SU-DHL-6 (cell line): ENCODE results near the gene PCF11.

ENCODE experiments used
- H2AFZ ChIP-seq: fragments of 200-600 bp; sonication (generic); 2 replicates; pipeline ENCODE4 v1.6.1; 2014; ENCODE audit warnings: low read depth, mild to moderate bottlenecking, moderate library complexity, mixed read lengths, antibody characterized with exemption, low read length; ENCODE audit not compliant: severe bottlenecking
- H3F3A ChIP-seq: fragments of 200-600 bp; shearing (Covaris generic); 2 replicates; pipeline ENCODE4 v1.6.0; 2016; ENCODE audit warnings: antibody characterized with exemption, mild to moderate bottlenecking; ENCODE audit not compliant: insufficient read depth
- H3K27ac ChIP-seq: fragments of 200-600 bp; sonication (generic); 2 replicates; pipeline ENCODE4 v1.5.1; 2016; ENCODE audit warnings: low read depth, mild to moderate bottlenecking, low read length, moderate library complexity, mixed read lengths
- H3K27me3 ChIP-seq: fragments of 200-600 bp; sonication (generic), shearing (Covaris generic); 2 replicates; pipeline ENCODE4 v1.6.0; 2014; ENCODE audit warnings: mild to moderate bottlenecking, low read length
- H3K36me3 ChIP-seq: fragments of 200-600 bp; sonication (generic); 2 replicates; pipeline ENCODE4 v1.6.1; 2014; ENCODE audit warnings: mild to moderate bottlenecking, low read length, mixed read lengths
- H3K4me2 ChIP-seq: fragments of 300-600, 200-600 bp; shearing (Covaris generic), sonication (generic); 2 replicates; pipeline ENCODE4 v1.6.0; 2014; ENCODE audit warnings: low read length, low read depth, mild to moderate bottlenecking; ENCODE audit not compliant: poor library complexity, severe bottlenecking
- H3K4me3 ChIP-seq: fragments of 200-600 bp; sonication (generic); 2 replicates; pipeline ENCODE4 v1.5.1; 2014; ENCODE audit warnings: antibody characterized with exemption, low read length, mild to moderate bottlenecking, mixed read lengths; ENCODE audit not compliant: insufficient read depth, poor library complexity, severe bottlenecking
- H3K79me2 ChIP-seq: fragments of 200-600 bp; sonication (generic); 2 replicates; pipeline ENCODE4 v1.6.1; 2014; ENCODE audit warnings: mild to moderate bottlenecking, low read length, moderate library complexity; ENCODE audit not compliant: insufficient read depth
- H3K9ac ChIP-seq: fragments of 200-600 bp; sonication (generic); 2 replicates; pipeline ENCODE4 v1.7.0; 2014; ENCODE audit warnings: mild to moderate bottlenecking, low read length
- H3K9me2 ChIP-seq: fragments of 200-600 bp; sonication (generic); replicated peaks from 2 replicates; pipeline ENCODE4 v1.6.1; 2014; ENCODE audit warnings: low read length; ENCODE audit not compliant: insufficient read depth
- H3K9me3 ChIP-seq: fragments of 200-600 bp; sonication (generic); 2 replicates; pipeline ENCODE4 v1.6.1; 2014; ENCODE audit warnings: low read length, mixed read lengths; ENCODE audit not compliant: insufficient read depth
- H4K20me1 ChIP-seq: fragments of 200-600 bp; sonication (generic); 2 replicates; pipeline ENCODE4 v1.6.1; 2014; ENCODE audit warnings: low read depth, mild to moderate bottlenecking, antibody characterized with exemption, low read length, moderate library complexity, mixed read lengths
- EZH2phosphoT487 ChIP-seq: fragments of 200-600 bp; sonication (generic), shearing (Covaris generic); conservative IDR thresholded peaks from 2 replicates; pipeline ENCODE4 v1.6.1; 2018; ENCODE audit warnings: mild to moderate bottlenecking, antibody characterized with exemption, low read length, moderate library complexity, mixed read lengths
- TF ChIP-seq, protein P1 (sequence below): fragments of 200-600 bp; sonication (generic); IDR thresholded peaks from one replicate; pipeline ENCODE4 v1.5.1; 2017; ENCODE audit warnings: antibody characterized with exemption, mild to moderate bottlenecking, low read length, moderate library complexity; ENCODE audit not compliant: insufficient read depth, poor library complexity, severe bottlenecking

PCF11 gene

GRCh38 chr11:83147895-83148294 lies 9.0 kb upstream of the PCF11 start:
- H2AFZ ChIP-seq = no peak overlapping the region

DNA sequence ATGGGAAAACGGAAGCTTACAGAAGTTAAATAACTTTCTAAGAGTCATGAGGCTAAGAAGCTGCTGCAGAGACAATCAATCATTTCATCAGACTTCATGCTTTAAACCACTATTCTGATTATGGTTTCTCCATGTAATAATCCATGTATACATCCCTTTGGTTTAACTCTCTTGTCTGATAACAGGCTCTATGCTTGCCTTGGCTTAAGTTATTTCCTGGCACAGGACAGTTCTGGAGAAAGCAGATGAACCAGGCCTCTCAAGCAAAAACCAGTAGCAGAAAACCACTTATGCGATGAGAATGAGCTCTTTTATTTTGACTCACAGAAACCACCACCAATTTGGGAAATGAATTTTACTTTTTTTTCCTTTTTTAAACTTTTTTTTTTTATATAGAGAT lies 6.5 kb upstream of the PCF11 start:
- no peaks in the 10 kb centered on the region for H3K79me2 ChIP-seq
- no peaks in the 10 kb centered on the region for H3K36me3 ChIP-seq
- H3K9me2 ChIP-seq = no peaks in the 10 kb centered on the region
- H3K4me3 ChIP-seq = no peak overlapping the region
- no peak overlapping the region for H3K27ac ChIP-seq
- TF ChIP-seq, protein P1, sequence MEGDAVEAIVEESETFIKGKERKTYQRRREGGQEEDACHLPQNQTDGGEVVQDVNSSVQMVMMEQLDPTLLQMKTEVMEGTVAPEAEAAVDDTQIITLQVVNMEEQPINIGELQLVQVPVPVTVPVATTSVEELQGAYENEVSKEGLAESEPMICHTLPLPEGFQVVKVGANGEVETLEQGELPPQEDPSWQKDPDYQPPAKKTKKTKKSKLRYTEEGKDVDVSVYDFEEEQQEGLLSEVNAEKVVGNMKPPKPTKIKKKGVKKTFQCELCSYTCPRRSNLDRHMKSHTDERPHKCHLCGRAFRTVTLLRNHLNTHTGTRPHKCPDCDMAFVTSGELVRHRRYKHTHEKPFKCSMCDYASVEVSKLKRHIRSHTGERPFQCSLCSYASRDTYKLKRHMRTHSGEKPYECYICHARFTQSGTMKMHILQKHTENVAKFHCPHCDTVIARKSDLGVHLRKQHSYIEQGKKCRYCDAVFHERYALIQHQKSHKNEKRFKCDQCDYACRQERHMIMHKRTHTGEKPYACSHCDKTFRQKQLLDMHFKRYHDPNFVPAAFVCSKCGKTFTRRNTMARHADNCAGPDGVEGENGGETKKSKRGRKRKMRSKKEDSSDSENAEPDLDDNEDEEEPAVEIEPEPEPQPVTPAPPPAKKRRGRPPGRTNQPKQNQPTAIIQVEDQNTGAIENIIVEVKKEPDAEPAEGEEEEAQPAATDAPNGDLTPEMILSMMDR = no peak
- TF ChIP-seq EZH2phosphoT487 = no peak
- H3K27me3 ChIP-seq = no peaks in the 10 kb centered on the region
- no peak overlapping the region for H2AFZ ChIP-seq
- H4K20me1 ChIP-seq = no peaks in the 10 kb centered on the region
- peaks cover 8% of the 10 kb centered on the region; the same call in 1 of the 2 replicates for H3F3A ChIP-seq
- no peak overlapping the region for H3K9ac ChIP-seq
- H3K4me2 ChIP-seq = no peak overlapping the region
- H3K9me3 ChIP-seq = no peaks in the 10 kb centered on the region

More at GRCh38 chr11:83147895-83148294, 9.0 kb upstream of the PCF11 start:
- Histone ChIP-seq H3K4me3 (no peak overlapping the region), H3K27me3 (no peaks in the 10 kb centered on the region), H3K9me2 (no peaks in the 10 kb centered on the region), H3K79me2 (no peaks in the 10 kb centered on the region), H3K4me2 (no peak overlapping the region), H3K9ac (no peak overlapping the region), H4K20me1 (no peaks in the 10 kb centered on the region), H3K27ac (no peak overlapping the region), H3K36me3 (no peaks in the 10 kb centered on the region), H3F3A (no peaks in the 10 kb centered on the region), H3K9me3 (no peaks in the 10 kb centered on the region)
- TF ChIP-seq, protein P1 = no peak
- TF ChIP-seq EZH2phosphoT487 = no peak

DNA sequence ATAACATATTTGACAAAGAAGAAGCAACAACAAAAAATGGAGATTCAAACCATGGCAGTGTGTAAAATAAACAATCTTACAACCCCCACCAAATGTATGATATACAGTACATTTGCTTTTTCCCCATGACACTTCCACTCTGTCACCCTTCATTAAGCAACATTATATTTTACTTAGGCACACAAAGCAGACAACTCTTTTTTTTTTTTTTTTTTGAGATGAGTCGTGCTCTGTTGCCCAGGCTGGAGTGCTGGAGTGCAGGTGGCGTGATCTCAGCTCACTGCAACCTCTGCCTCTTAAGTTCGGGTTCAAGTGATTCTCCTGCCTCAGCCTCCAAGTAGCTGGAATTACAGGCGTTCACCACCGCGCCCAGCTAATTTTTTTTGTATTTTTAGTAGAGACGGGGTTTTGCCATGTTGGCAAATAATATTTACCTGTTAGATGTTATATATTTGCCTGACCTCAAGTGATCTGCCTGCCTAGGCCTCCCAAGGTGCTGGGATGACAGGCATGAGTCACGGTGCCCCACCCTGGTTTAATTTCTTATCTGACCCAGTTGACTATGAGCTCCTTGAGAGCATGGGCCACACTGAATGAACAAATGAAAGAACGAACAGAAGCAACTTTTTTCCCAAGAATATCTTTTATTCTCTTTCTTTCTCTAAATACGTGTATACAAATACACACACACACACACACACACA lies 5.5 kb upstream of the PCF11 start:
- no peaks in the 10 kb centered on the region for H3K27me3 ChIP-seq
- H4K20me1 ChIP-seq = no peaks in the 10 kb centered on the region
- H3F3A ChIP-seq = peaks cover 8% of the 10 kb centered on the region; the same call in 1 of the 2 replicates
- no peaks in the 10 kb centered on the region for H3K9me3 ChIP-seq
- H3K4me3 ChIP-seq = no peak overlapping the region
- TF ChIP-seq, protein P1 = no peak
- TF ChIP-seq EZH2phosphoT487 = no peak
- no peaks in the 10 kb centered on the region for H3K36me3 ChIP-seq
- H3K9me2 ChIP-seq = no peaks in the 10 kb centered on the region
- no peak overlapping the region for H3K27ac ChIP-seq
- no peak overlapping the region for H3K9ac ChIP-seq
- H2AFZ ChIP-seq = no peak overlapping the region
- no peak overlapping the region for H3K4me2 ChIP-seq
- H3K79me2 ChIP-seq = no peaks in the 10 kb centered on the region
